WTC11 (cell line): ENCODE results near the gene GBF1. TPM values are rescaled to one million over a fixed set of nuclear protein-coding genes. Genes with fewer than 3 reads are reported as not detected.

Source experiments
- ATAC-seq: fragments of 200-7000 bp; cut with Tn5 transposase; 2 replicates; pipeline ENCODE4 v1.10.0; 2021; ENCODE audit warnings: mild to moderate bottlenecking, moderate library complexity
- CTCF ChIA-PET: fragments of 300-600 bp; sonication (Branson Sonifier 250); formaldehyde crosslinking; loops from one replicate; lab custom pipeline; 2021; ENCODE audit warnings: antibody characterized with exemption; lab: Charles Lee
- POLR2A ChIA-PET: fragments of 350-600 bp; sonication (Branson Sonifier 250); formaldehyde crosslinking; loops from one replicate; lab custom pipeline; 2021; ENCODE audit warnings: antibody characterized with exemption; lab: Charles Lee
- DNase-seq: peaks from one replicate; pipeline ENCODE4 v3.0.0; 2021; ENCODE audit warnings: low spot score
- H3K27ac Mint-ChIP-seq: 2 replicates; pipeline ENCODE4 v1.8.0; 2021; ENCODE audit warnings: mixed read lengths
- H3K27me3 Mint-ChIP-seq: 2 replicates; pipeline ENCODE4 v1.8.0; 2021; ENCODE audit warnings: low read depth, mild to moderate bottlenecking, moderate library complexity, mixed read lengths
- H3K36me3 Mint-ChIP-seq: 2 replicates; pipeline ENCODE4 v1.8.0; 2021; ENCODE audit warnings: mixed read lengths
- H3K4me1 Mint-ChIP-seq: 2 replicates; pipeline ENCODE4 v1.8.0; 2022; ENCODE audit warnings: mixed read lengths
- H3K4me3 Mint-ChIP-seq: 2 replicates; pipeline ENCODE4 v1.8.0; 2021; ENCODE audit warnings: mild to moderate bottlenecking, moderate library complexity, mixed read lengths
- H3K9me3 Mint-ChIP-seq: 2 replicates; pipeline ENCODE4 v1.8.0; 2021; ENCODE audit warnings: mixed read lengths
- ARID4B ChIP-seq: sonication (generic); formaldehyde crosslinking; IDR thresholded peaks from 2 replicates; pipeline ENCODE4 v1.8.0; 2023; ENCODE audit warnings: missing genetic modification reagents, mild to moderate bottlenecking, borderline replicate concordance
- CREB1 ChIP-seq: sonication (generic); formaldehyde crosslinking; IDR thresholded peaks from 2 replicates; pipeline ENCODE4 v1.8.0; 2023; ENCODE audit warnings: mild to moderate bottlenecking, missing genetic modification reagents
- ELF4 ChIP-seq: sonication (generic); formaldehyde crosslinking; IDR thresholded peaks from 2 replicates; pipeline ENCODE4 v1.8.1; 2022; ENCODE audit warnings: low read depth, mild to moderate bottlenecking, moderate library complexity, missing genetic modification reagents
- ETV6 ChIP-seq: sonication (generic); formaldehyde crosslinking; IDR thresholded peaks from 2 replicates; pipeline ENCODE4 v1.8.1; 2022; ENCODE audit warnings: mild to moderate bottlenecking, missing genetic modification reagents
- GTF2I ChIP-seq: fragments of 250-450 bp; sonication (Bioruptor Pico); conservative IDR thresholded peaks from 2 replicates; pipeline ENCODE4 v1.4.0; 2021; ENCODE audit warnings: mild to moderate bottlenecking
- JUN ChIP-seq: sonication (generic); formaldehyde crosslinking; IDR thresholded peaks from 2 replicates; pipeline ENCODE4 v1.8.0; 2023; ENCODE audit warnings: mild to moderate bottlenecking, missing genetic modification reagents
- MXD4 ChIP-seq: fragments of 250-450 bp; sonication (Bioruptor Pico); IDR thresholded peaks from 2 replicates; pipeline ENCODE4 v1.8.0; 2021; ENCODE audit warnings: mild to moderate bottlenecking, moderate library complexity, borderline replicate concordance
- NFE2L1 ChIP-seq: sonication (generic); formaldehyde crosslinking; IDR thresholded peaks from 2 replicates; pipeline ENCODE4 v1.8.1; 2023; ENCODE audit warnings: missing genetic modification reagents
- NR2C2 ChIP-seq: sonication (generic); formaldehyde crosslinking; IDR thresholded peaks from 2 replicates; pipeline ENCODE4 v1.8.0; 2022; ENCODE audit warnings: mild to moderate bottlenecking, missing genetic modification reagents
- SMAD4 ChIP-seq: sonication (generic); formaldehyde crosslinking; IDR thresholded peaks from 2 replicates; pipeline ENCODE4 v1.8.0; 2022; ENCODE audit warnings: mild to moderate bottlenecking, missing genetic modification reagents
- ZBTB21 ChIP-seq: sonication (generic); formaldehyde crosslinking; IDR thresholded peaks from 2 replicates; pipeline ENCODE4 v1.8.1; 2023; ENCODE audit warnings: mild to moderate bottlenecking, missing genetic modification reagents, borderline replicate concordance
- ZNF138 ChIP-seq: sonication (generic); formaldehyde crosslinking; conservative IDR thresholded peaks from 2 replicates; pipeline ENCODE4 v1.8.1; 2022; ENCODE audit warnings: mild to moderate bottlenecking, moderate library complexity, missing genetic modification reagents
- ZNF512 ChIP-seq: sonication (generic); formaldehyde crosslinking; IDR thresholded peaks from 2 replicates; pipeline ENCODE4 v1.8.1; 2022; ENCODE audit warnings: missing genetic modification reagents, borderline replicate concordance
- ZNF532 ChIP-seq: fragments of 250-450 bp; sonication (Bioruptor Pico); IDR thresholded peaks from 2 replicates; pipeline ENCODE4 v1.9.0; 2021; ENCODE audit warnings: mild to moderate bottlenecking, borderline replicate concordance
- total RNA-seq: library from RNA; stranded (reverse); gene quantifications from 3 replicates; pipeline ENCODE4 v1.2.3, GENCODE V29; 2021
- TF ChIP-seq, protein P1 (sequence below): fragments of 250-450 bp; sonication (Bioruptor Pico); IDR thresholded peaks from 2 replicates; pipeline ENCODE4 v1.9.0; 2021; ENCODE audit warnings: moderate library complexity, mild to moderate bottlenecking, inconsistent platforms, borderline replicate concordance
- TF ChIP-seq, protein P2 (sequence below): sonication (generic); formaldehyde crosslinking; IDR thresholded peaks from 2 replicates; pipeline ENCODE4 v1.8.1; 2022; ENCODE audit warnings: low read depth, missing genetic modification reagents, borderline replicate concordance
- TF ChIP-seq, protein P3 (sequence below): sonication (generic); formaldehyde crosslinking; IDR thresholded peaks from 2 replicates; pipeline ENCODE4 v1.8.0; 2022; ENCODE audit warnings: mild to moderate bottlenecking, missing genetic modification reagents

Gene GBF1
- total RNA-seq, 1 experiment from 2014 or later, result 32.4 TPM

GRCh38 chr10:102416695-102417094 is 171.4 kb downstream of the GBF1 start:
- TF ChIP-seq ZBTB21 (CRISPR knock-in tag) (no peak), ZNF138 (CRISPR knock-in tag) (no peak), GTF2I (no peak), CREB1 (CRISPR knock-in tag) (no peak), ELF4 (CRISPR knock-in tag) (no peak), JUN (no peak), ARID4B (no peak), NFE2L1 (CRISPR knock-in tag) (no peak), ZNF512 (CRISPR knock-in tag) (no peak), ZNF532 (CRISPR knock-in tag) (no peak), MXD4 (CRISPR knock-in tag) (no peak), NR2C2 (CRISPR knock-in tag) (no peak), SMAD4 (CRISPR knock-in tag) (no peak), ETV6 (no peak)
- TF ChIP-seq, protein P1, sequence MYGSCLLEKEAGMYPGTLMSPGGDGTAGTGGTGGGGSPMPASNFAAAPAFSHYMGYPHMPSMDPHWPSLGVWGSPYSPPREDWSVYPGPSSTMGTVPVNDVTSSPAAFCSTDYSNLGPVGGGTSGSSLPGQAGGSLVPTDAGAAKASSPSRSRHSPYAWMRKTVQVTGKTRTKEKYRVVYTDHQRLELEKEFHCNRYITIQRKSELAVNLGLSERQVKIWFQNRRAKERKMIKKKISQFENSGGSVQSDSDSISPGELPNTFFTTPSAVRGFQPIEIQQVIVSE, result no peak
- TF ChIP-seq, protein P2, sequence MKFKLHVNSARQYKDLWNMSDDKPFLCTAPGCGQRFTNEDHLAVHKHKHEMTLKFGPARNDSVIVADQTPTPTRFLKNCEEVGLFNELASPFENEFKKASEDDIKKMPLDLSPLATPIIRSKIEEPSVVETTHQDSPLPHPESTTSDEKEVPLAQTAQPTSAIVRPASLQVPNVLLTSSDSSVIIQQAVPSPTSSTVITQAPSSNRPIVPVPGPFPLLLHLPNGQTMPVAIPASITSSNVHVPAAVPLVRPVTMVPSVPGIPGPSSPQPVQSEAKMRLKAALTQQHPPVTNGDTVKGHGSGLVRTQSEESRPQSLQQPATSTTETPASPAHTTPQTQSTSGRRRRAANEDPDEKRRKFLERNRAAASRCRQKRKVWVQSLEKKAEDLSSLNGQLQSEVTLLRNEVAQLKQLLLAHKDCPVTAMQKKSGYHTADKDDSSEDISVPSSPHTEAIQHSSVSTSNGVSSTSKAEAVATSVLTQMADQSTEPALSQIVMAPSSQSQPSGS (CRISPR knock-in tag), result no peak
- TF ChIP-seq, protein P3, sequence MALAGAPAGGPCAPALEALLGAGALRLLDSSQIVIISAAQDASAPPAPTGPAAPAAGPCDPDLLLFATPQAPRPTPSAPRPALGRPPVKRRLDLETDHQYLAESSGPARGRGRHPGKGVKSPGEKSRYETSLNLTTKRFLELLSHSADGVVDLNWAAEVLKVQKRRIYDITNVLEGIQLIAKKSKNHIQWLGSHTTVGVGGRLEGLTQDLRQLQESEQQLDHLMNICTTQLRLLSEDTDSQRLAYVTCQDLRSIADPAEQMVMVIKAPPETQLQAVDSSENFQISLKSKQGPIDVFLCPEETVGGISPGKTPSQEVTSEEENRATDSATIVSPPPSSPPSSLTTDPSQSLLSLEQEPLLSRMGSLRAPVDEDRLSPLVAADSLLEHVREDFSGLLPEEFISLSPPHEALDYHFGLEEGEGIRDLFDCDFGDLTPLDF (CRISPR knock-in tag), result no peak
- TF ChIP-seq, all 79 proteins: peak for 0
- Mint-ChIP-seq H3K27me3 (peaks cover 18% of the 10 kb centered on the region), H3K4me1 (peaks cover 17% of the 10 kb centered on the region), H3K9me3 (no peaks in the 10 kb centered on the region), H3K36me3 (no peaks in the 10 kb centered on the region), H3K27ac (no peak overlapping the region), H3K4me3 (no peak overlapping the region)
- POLR2A ChIA-PET, result no interaction called here
- ATAC-seq (no peak), DNase-seq (no peak)
- CTCF ChIA-PET, result no interaction called here
